ENCODE results near the gene OR6S1.

The OR6S1 gene

DNA sequence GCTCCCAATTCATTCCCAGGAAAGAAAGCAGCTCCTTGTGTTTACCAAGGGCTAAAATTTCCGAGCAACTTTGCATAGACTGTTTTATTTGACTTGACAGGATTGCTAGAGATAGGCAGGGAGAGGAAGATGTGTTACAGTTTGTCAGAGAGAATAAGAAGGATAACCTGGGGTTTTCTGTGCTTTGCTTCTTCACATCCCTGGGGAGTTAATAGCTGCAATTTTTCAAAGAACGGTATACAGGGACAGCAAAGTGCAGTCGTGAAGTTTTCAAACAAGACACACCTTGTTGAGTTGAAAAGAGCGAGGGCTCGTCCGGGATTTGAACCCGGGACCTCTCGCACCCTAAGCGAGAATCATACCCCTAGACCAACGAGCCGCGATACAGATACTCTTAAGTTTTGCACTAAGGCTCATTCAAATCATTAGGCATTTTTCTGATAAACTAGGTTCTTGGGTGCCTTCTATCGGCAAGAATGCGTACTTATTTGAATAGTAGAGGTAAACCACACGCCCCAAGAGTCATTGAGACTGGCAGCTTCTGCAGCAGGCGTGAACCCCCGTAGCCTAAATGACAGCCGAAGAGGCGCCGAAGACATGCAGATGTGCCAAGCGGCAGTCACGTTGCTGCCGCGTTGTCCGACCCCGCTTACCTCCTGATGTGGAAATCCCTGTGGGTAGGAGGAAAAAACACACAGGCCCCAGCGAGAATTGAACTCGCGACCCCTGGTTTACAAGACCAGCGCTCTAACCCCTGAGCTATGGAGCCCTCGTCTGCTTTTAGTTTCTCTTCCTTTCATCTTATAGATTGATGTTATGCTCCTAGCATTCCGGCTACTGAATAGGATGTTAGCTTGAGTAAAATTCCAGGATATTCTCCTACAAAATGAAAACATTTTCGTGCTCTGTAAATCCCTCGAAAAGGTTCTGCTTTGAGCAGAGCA lies 28.1 kb downstream of the OR6S1 start:
- DNase-seq (ENCODE audit: extremely low spot score) = peak; percentile 71
- POLR2A ChIA-PET = interaction anchor here (0.9 to 5.3 kb wide), 12 partner anchors 10 to 270 kb away, joined by 3 to 71 read pairs (median 7); partner anchors contain the start of genes APEX1, OSGEP, PARP2 and PIP4P1
- CTCF ChIA-PET = interaction anchor here (0.6 to 2.3 kb wide), 10 partner anchors 12 to 78 kb away, joined by 3 to 15 read pairs (median 4); partner anchors contain the start of gene RNASE4

GRCh38 chr14:20612403-20612802 lies 29.1 kb downstream of the OR6S1 start:
- ChIA-PET CTCF (interaction anchor here (1.2 to 2.3 kb wide), 4 partner anchors 18 to 79 kb away, joined by 3 to 15 read pairs (median 12); no protein-coding TSS in a partner anchor), POLR2A (interaction anchor here (1.2 to 5.3 kb wide), 6 partner anchors 19 to 269 kb away, joined by 3 to 71 read pairs (median 8); partner anchors contain the start of genes APEX1, OSGEP, PARP2 and RNASE4)
- no peak for DNase-seq (ENCODE audit: extremely low spot score)
- no peak for TF ChIP-seq TARDBP (IDR thresholded peaks at IDR 0.05)
- no peak for TF ChIP-seq NFRKB (IDR thresholded peaks at IDR 0.05)
- no peak for TF ChIP-seq ARNT (IDR thresholded peaks at IDR 0.05)
- TF ChIP-seq ELF4 (IDR thresholded peaks at IDR 0.05) = no peak
- no peak for TF ChIP-seq HDGF (IDR thresholded peaks at IDR 0.05; ENCODE audit: borderline replicate concordance)
- TF ChIP-seq FOXK2 (IDR thresholded peaks at IDR 0.05) = no peak
- TF ChIP-seq CTBP1 (IDR thresholded peaks at IDR 0.05; ENCODE audit: borderline replicate concordance) = no peak
- no peak for TF ChIP-seq FOXA1 (IDR thresholded peaks at IDR 0.05)
- TF ChIP-seq SP1 (IDR thresholded peaks at IDR 0.05) = no peak
- no peak for TF ChIP-seq FOXM1 (IDR thresholded peaks at IDR 0.05; ENCODE audit: borderline replicate concordance)
- TF ChIP-seq BHLHE40 (IDR thresholded peaks at IDR 0.05; ENCODE audit: borderline replicate concordance) = no peak
- TF ChIP-seq ZNF384 (IDR thresholded peaks at IDR 0.05) = no peak

More for the DNA sequence above, 28.1 kb downstream of the OR6S1 start:
- TF ChIP-seq TARDBP (IDR thresholded peaks at IDR 0.05) (no peak), CTBP1 (IDR thresholded peaks at IDR 0.05; ENCODE audit: borderline replicate concordance) (0 out of 2 replicates have a peak, but pooled peaks have one; percentile 53), LEF1 (IDR thresholded peaks at IDR 0.05; ENCODE audit: borderline replicate concordance) (no peak), ARNT (IDR thresholded peaks at IDR 0.05) (no peak), NFRKB (IDR thresholded peaks at IDR 0.05) (no peak)
- TF ChIP-seq, protein P1, sequence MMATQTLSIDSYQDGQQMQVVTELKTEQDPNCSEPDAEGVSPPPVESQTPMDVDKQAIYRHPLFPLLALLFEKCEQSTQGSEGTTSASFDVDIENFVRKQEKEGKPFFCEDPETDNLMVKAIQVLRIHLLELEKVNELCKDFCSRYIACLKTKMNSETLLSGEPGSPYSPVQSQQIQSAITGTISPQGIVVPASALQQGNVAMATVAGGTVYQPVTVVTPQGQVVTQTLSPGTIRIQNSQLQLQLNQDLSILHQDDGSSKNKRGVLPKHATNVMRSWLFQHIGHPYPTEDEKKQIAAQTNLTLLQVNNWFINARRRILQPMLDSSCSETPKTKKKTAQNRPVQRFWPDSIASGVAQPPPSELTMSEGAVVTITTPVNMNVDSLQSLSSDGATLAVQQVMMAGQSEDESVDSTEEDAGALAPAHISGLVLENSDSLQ (IDR thresholded peaks at IDR 0.05) = peak; percentile 87

- ChIA-PET CTCF (interaction anchor here (0.8 to 1.3 kb wide), 2 partner anchors 19 to 54 kb away, joined by 3 to 4 read pairs; no protein-coding TSS in a partner anchor), POLR2A (interaction anchor here (1.5 to 2.2 kb wide), 2 partner anchors 70 to 150 kb away, joined by 3 to 12 read pairs; partner anchors contain the start of gene PIP4P1)
- TF ChIP-seq ARNT (IDR thresholded peaks at IDR 0.05) (no peak), TARDBP (IDR thresholded peaks at IDR 0.05) (no peak), FOXA1 (IDR thresholded peaks at IDR 0.05) (no peak), L3MBTL2 (conservative IDR thresholded peaks at IDR 0.05) (no peak), ZNF384 (IDR thresholded peaks at IDR 0.05) (no peak), ELF4 (IDR thresholded peaks at IDR 0.05) (no peak)
- TF ChIP-seq, protein P1 (IDR thresholded peaks at IDR 0.05) = no peak
- no peak for DNase-seq (ENCODE audit: extremely low spot score)
These were observed 30.2 kb downstream of the OR6S1 start for GRCh38 chr14:20611277-20611676.

DNA sequence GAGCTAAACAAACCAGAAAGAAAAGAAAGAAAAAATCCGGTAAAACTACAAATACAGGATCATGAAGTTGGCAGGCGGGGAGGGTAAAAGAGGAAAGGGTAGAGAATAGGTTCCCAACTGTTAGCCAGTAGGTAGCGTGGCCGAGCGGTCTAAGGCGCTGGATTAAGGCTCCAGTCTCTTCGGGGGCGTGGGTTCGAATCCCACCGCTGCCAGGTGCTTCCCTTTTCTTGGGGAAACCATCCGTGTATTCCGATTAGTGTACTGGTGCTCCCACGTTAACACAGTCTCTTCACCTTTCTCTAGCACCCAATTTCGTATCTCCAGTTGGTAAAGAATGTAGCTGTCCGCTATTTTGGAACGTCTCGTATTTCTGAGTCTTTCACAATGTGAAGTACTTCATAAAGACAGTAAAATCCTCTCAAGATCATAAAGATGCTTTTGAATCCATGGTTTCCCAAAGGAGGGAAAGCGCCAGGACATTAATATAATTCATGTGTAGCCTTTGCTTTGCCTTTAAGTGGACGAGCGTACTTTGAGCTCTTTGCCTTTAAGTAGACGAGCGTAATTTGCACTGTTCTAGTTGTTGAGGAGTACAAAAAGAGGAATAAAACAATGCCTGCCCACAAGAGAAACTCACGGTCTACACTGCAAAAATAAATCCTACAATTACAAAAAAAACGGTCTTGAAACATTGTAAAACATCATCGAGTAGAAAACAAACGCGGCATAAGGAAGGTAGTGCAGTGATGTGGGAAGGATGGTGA lies 31.3 kb downstream of the OR6S1 start:
- DNase-seq (ENCODE audit: extremely low spot score) = peak; percentile 53
- TF ChIP-seq L3MBTL2 (conservative IDR thresholded peaks at IDR 0.05) = 0 out of 2 replicates have a peak, but pooled peaks have one; percentile 32
- TF ChIP-seq SP1 (IDR thresholded peaks at IDR 0.05) = no peak
- POLR2A ChIA-PET = interaction anchor here (1.0 to 2.2 kb wide), 6 partner anchors 71 to 267 kb away, joined by 3 to 12 read pairs (median 4); partner anchors contain the start of genes PARP2, PIP4P1, PNP and RNASE4
- CTCF ChIA-PET = interaction anchor here (0.8 to 2.6 kb wide), 8 partner anchors 22 to 283 kb away, joined by 3 to 13 read pairs (median 5); partner anchors contain the start of gene RNASE4

DNA sequence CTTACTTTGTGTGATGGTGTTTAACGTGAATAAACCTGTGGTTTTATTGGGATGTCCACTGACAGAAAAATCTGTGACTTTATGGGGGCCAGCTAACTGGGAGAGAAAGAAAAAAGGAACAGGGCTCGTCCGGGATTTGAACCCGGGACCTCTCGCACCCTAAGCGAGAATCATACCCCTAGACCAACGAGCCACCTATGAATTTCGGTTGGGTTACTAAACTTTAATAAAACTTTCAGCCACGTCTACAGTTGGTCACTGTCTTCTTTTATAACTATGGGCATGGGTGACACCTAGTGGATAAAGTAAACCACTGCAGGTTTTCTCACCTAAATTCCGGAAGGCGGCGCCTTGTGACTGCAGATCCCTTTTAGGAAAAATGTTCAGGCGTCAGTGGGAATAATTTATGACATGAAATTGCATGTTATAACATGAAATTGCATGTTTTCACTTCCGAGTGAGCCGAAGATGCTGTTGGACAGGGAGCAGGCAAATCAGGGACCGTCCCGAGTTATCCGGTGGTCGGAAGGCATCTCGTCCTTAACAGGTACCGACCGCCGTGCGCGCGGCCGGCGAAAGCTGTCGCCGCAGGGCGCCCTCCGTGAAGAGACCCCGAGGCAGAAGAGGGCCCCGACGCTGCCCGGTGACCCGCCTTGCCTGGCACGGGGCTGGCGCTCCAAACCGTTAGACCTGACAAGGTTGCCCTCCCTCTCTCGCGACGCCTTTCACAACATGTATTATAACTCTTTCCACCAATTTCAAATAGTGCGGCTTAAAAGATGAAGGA lies 32.1 kb downstream of the OR6S1 start:
- DNase-seq (ENCODE audit: extremely low spot score) = peak; percentile 74
- TF ChIP-seq CTBP1 (IDR thresholded peaks at IDR 0.05; ENCODE audit: borderline replicate concordance) = no peak; the same call in 1 of the 2 replicates
- TF ChIP-seq, protein P1 (IDR thresholded peaks at IDR 0.05) = peak; percentile 96
- ChIA-PET POLR2A (interaction anchor here (0.8 to 2.2 kb wide), 3 partner anchors 10 to 75 kb away, joined by 3 to 12 read pairs (median 5); partner anchors contain the start of gene RNASE4), CTCF (interaction anchor here (0.7 to 2.9 kb wide), 11 partner anchors 22 to 282 kb away, joined by 3 to 19 read pairs (median 5); partner anchors contain the start of gene RNASE4)

Data from HEK293T (cell line).